DND-41 (cell line): Measurements from ENCODE around the gene HAAO.

ENCODE experiments used
- ATAC-seq: fragments of 200-7000 bp; cut with Tn5 transposase; 3 replicates; pipeline ENCODE4 v1.9.1; 2021; ENCODE audit warnings: low read depth; ENCODE audit not compliant: insufficient read depth
- DNase-seq: peaks from one replicate; pipeline ENCODE4 v3.0.0-alpha.2; 2020
- H2AFZ ChIP-seq: 2 replicates; pipeline ENCODE4 v1.6.0; 2012; ENCODE audit warnings: low read depth, low read length
- H3K27ac ChIP-seq: 2 replicates; pipeline ENCODE4 v1.5.1; 2012; ENCODE audit warnings: low read length, inconsistent platforms
- H3K27me3 ChIP-seq: fragments of 200-600 bp; sonication (generic); 2 replicates; pipeline ENCODE4 v1.6.0; 2012; ENCODE audit warnings: low read length, mild to moderate bottlenecking, inconsistent platforms; ENCODE audit not compliant: insufficient read depth, poor library complexity
- H3K36me3 ChIP-seq: 2 replicates; pipeline ENCODE4 v1.5.1; 2012; ENCODE audit warnings: low read length, inconsistent platforms; ENCODE audit not compliant: insufficient read depth
- H3K4me1 ChIP-seq: 2 replicates; pipeline ENCODE4 v1.5.1; 2012; ENCODE audit warnings: mild to moderate bottlenecking, low read length; ENCODE audit not compliant: insufficient read depth
- H3K4me2 ChIP-seq: 2 replicates; pipeline ENCODE4 v1.6.0; 2012; ENCODE audit warnings: mild to moderate bottlenecking, moderate library complexity, low read length, inconsistent platforms; ENCODE audit not compliant: insufficient read depth
- H3K4me3 ChIP-seq, 2 experiments: fragments of 200-600 bp in 1 of 2; shearing (Covaris generic) in 1 of 2; 2 replicates each; pipeline ENCODE4 v1.5.1; 2012 to 2016; ENCODE audit warnings: inconsistent platforms in 2 of 2, low read length in 2 of 2, mild to moderate bottlenecking in 2 of 2, low read depth in 1 of 2, moderate library complexity in 1 of 2
- H3K79me2 ChIP-seq: 2 replicates; pipeline ENCODE4 v1.6.0; 2012; ENCODE audit warnings: low read length, inconsistent platforms; ENCODE audit not compliant: insufficient read depth
- H3K9ac ChIP-seq: 2 replicates; pipeline ENCODE4 v1.6.0; 2012; ENCODE audit warnings: low read depth, mild to moderate bottlenecking, inconsistent platforms, low read length, moderate library complexity
- H3K9me3 ChIP-seq: 2 replicates; pipeline ENCODE4 v1.5.1; 2012; ENCODE audit warnings: low read length, moderate library complexity, mild to moderate bottlenecking, inconsistent platforms; ENCODE audit not compliant: insufficient read depth, severe bottlenecking
- H4K20me1 ChIP-seq: 2 replicates; pipeline ENCODE4 v1.6.0; 2012; ENCODE audit warnings: low read length; ENCODE audit not compliant: insufficient read depth
- EZH2 ChIP-seq: IDR thresholded peaks from 3 replicates; pipeline ENCODE4 v1.6.1; 2012; ENCODE audit warnings: borderline replicate concordance, low read depth, mild to moderate bottlenecking, moderate library complexity, low read length, inconsistent platforms; ENCODE audit not compliant: severe bottlenecking
- TF ChIP-seq, protein P1 (sequence below): IDR thresholded peaks from 2 replicates; pipeline ENCODE4 v1.5.1; 2012; ENCODE audit warnings: borderline replicate concordance, low read length, moderate library complexity, mild to moderate bottlenecking; ENCODE audit not compliant: poor library complexity, severe bottlenecking; ENCODE audit errors: extremely low read depth

Gene HAAO

GRCh38 chr2:42826231-42826630 lies 33.8 kb upstream of the HAAO start:
- Histone ChIP-seq H3K9me3 (no peaks in the 10 kb centered on the region), H3K4me2 (no peak overlapping the region), H3K4me1 (peaks cover 8% of the 10 kb centered on the region), H3K79me2 (no peaks in the 10 kb centered on the region), H3K9ac (no peak overlapping the region), H4K20me1 (no peaks in the 10 kb centered on the region), H3K4me3 (no peak overlapping the region), H3K27ac (no peak overlapping the region), H3K27me3 (no peaks in the 10 kb centered on the region), H2AFZ (no peak overlapping the region), H3K36me3 (no peaks in the 10 kb centered on the region)
- ATAC-seq (no peak), DNase-seq (no peak)
- no peak for TF ChIP-seq EZH2
- TF ChIP-seq, protein P1, sequence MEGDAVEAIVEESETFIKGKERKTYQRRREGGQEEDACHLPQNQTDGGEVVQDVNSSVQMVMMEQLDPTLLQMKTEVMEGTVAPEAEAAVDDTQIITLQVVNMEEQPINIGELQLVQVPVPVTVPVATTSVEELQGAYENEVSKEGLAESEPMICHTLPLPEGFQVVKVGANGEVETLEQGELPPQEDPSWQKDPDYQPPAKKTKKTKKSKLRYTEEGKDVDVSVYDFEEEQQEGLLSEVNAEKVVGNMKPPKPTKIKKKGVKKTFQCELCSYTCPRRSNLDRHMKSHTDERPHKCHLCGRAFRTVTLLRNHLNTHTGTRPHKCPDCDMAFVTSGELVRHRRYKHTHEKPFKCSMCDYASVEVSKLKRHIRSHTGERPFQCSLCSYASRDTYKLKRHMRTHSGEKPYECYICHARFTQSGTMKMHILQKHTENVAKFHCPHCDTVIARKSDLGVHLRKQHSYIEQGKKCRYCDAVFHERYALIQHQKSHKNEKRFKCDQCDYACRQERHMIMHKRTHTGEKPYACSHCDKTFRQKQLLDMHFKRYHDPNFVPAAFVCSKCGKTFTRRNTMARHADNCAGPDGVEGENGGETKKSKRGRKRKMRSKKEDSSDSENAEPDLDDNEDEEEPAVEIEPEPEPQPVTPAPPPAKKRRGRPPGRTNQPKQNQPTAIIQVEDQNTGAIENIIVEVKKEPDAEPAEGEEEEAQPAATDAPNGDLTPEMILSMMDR, result no peak

GRCh38 chr2:42824454-42824807 lies 32.0 kb upstream of the HAAO start:
- Histone ChIP-seq H3K27ac (no peak overlapping the region), H3K4me1 (peaks cover 8% of the 10 kb centered on the region), H3K79me2 (no peaks in the 10 kb centered on the region), H3K36me3 (no peaks in the 10 kb centered on the region), H3K9me3 (no peaks in the 10 kb centered on the region), H3K4me2 (no peak overlapping the region), H4K20me1 (no peaks in the 10 kb centered on the region), H3K27me3 (no peaks in the 10 kb centered on the region), H2AFZ (no peak overlapping the region), H3K4me3 (no peak overlapping the region), H3K9ac (no peak overlapping the region)
- DNase-seq (no peak), ATAC-seq (no peak)
- TF ChIP-seq, protein P1, result no peak
- TF ChIP-seq EZH2, result no peak

DNA sequence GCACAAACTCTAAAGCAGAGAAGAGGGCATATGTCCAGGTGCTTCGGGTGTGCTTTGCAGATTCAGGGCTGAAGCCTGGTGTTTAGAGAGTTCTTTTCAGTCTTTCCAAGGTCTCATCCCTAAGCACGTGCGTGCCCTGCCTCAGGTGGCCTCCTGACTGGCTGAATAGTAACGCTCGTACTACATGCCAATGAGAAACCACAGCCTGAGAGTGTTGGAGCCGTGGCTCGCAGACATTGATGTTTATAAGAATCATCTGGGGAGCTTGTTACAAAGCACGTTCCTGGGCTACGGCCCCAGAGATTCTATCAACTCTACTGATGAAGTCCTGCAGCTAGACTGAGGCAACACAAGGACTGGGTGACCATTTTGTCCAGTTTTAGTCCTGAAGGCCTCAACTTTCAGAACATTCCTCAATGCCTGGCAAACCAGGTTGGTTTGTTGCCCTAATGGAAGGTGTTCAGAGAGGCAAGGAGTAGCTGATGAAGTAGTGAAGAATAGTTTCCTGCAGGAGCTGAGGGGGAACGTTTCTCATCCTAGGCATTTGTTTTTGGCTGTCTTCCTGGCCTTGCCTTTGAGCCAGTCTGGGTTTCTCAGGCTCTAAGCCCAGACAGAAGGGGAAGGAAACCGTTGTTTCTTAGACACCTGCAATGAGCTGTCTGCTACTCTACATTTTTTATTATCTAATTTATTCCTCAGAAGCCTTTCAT lies 31.5 kb upstream of the HAAO start:
- H3K27ac ChIP-seq, result no peak overlapping the region

More for the DNA sequence above, 31.5 kb upstream of the HAAO start:
- H3K27me3 ChIP-seq, result no peaks in the 10 kb centered on the region
- DNase-seq, result no peak
- H4K20me1 ChIP-seq, result no peaks in the 10 kb centered on the region
- no peak overlapping the region for H3K9ac ChIP-seq
- H3K79me2 ChIP-seq, result no peaks in the 10 kb centered on the region
- no peaks in the 10 kb centered on the region for H3K9me3 ChIP-seq
- H3K36me3 ChIP-seq, result no peaks in the 10 kb centered on the region
- H3K4me2 ChIP-seq, result no peak overlapping the region
- TF ChIP-seq, protein P1, result no peak
- no peak for TF ChIP-seq EZH2
- no peak overlapping the region for H2AFZ ChIP-seq
- no peak for ATAC-seq
- H3K4me1 ChIP-seq, result peaks cover 8% of the 10 kb centered on the region
- no peak overlapping the region for H3K4me3 ChIP-seq
